ENCODE results near the gene PRCD. TPM values are rescaled to one million over a fixed set of nuclear protein-coding genes. Genes with fewer than 3 reads are reported as not detected.
"Not testable (repeated sequence)": the region's sequence is repeated elsewhere in the genome, so short reads cannot be mapped to it uniquely, and the experiment has no call there.

Gene PRCD
- total RNA-seq, 4 donors from 2014 or later, result 0.26 to 13.4 (median 0.69) TPM; not detected in 1

DNA sequence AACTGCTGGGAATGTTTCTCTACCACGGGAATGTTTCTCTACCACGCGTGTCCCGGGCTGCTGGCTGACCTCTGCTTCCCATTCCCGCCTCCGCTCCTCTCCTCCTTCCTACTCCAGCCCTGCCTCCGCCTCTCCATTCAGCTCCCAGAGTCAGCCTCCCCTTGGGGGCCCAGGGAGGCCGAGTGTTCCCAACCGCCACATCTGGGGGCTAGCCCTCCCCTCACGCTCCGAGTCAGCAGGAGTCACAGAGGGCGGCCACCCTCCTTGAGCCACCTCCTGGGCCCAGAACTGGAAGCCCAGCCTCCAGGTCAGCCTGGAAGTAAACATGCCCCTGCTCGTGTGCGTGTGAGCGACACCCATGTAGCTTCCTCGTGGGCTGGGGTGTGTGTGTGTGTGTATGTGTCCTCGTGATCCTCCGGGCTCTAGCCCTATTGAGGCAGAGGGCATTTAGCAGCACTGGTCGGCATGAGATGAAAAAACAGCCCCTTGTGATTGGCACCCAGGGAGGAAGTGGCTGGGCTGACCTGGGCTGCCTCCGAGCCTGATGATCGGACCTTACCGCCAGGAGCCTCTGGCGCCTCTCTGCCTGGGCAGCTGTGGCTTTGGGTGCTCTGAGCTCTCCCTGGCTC is 9.6 kb upstream of the PRCD start:
- H3K4me1 ChIP-seq, result peaks cover 0 to 16% of the 10 kb centered on the region in 2 donors
- no peak overlapping the region for H3K4me3 ChIP-seq
- no peaks in the 10 kb centered on the region for H3K36me3 ChIP-seq
- H3K9me3 ChIP-seq, result no peaks in the 10 kb centered on the region
- H3K27ac ChIP-seq, result peak overlapping the region; percentile 94 to 95
- TF ChIP-seq POLR2A (IDR thresholded peaks at IDR 0.05), result no peak
- TF ChIP-seq, protein P1, sequence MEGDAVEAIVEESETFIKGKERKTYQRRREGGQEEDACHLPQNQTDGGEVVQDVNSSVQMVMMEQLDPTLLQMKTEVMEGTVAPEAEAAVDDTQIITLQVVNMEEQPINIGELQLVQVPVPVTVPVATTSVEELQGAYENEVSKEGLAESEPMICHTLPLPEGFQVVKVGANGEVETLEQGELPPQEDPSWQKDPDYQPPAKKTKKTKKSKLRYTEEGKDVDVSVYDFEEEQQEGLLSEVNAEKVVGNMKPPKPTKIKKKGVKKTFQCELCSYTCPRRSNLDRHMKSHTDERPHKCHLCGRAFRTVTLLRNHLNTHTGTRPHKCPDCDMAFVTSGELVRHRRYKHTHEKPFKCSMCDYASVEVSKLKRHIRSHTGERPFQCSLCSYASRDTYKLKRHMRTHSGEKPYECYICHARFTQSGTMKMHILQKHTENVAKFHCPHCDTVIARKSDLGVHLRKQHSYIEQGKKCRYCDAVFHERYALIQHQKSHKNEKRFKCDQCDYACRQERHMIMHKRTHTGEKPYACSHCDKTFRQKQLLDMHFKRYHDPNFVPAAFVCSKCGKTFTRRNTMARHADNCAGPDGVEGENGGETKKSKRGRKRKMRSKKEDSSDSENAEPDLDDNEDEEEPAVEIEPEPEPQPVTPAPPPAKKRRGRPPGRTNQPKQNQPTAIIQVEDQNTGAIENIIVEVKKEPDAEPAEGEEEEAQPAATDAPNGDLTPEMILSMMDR (IDR thresholded peaks at IDR 0.05), result no peak
- intact Hi-C loops (cut with DNase I; ENCODE audit: low total_unique reads), result no loop called here
- peak; percentile 77 to 82 for DNase-seq
- no peaks in the 10 kb centered on the region for H3K27me3 ChIP-seq

DNA sequence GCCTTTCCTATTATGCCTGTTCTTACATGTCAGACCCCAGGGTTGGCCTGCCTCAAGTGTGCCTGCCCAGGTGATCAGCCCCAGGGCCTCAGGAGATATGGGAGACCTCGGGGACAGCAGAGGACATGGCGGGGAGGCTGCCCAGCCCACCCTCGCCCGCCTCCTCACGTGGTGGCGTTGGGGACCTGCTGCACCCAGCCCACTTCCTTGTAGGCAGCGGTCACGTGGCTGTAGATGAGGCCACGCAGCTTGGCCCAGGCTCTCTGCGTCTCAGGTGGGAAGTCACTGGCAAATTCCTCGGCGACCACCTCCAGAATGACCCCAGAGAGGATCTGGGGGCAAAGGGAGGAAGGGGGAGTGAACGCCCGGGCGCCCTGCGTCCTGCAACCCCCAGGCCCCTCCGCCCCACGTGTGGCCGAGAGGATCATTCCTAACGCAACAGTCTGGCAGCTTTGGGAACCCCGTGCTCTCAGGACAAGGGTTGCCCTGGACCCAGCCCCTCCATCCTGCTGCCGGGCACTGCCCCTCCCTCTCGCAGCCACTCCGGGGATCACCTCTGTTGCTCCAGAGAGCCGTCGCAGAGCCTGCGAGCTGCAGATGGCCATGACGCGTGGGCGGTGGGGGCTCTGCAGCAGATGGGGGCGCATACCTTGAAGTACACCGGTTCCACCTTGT is 8.9 kb upstream of the PRCD start:
- intact Hi-C loops (cut with DNase I; ENCODE audit: low total_unique reads), result no loop called here
- no peak for TF ChIP-seq POLR2A (IDR thresholded peaks at IDR 0.05)
- TF ChIP-seq, protein P1 (IDR thresholded peaks at IDR 0.05), result no peak
- Histone ChIP-seq H3K36me3 (no peaks in the 10 kb centered on the region), H3K4me1 (peaks cover 0 to 16% of the 10 kb centered on the region in 2 donors), H3K9me3 (no peaks in the 10 kb centered on the region), H3K27me3 (no peaks in the 10 kb centered on the region), H3K4me3 (no peak overlapping the region), H3K27ac (peak overlapping the region; percentile 94 to 95)
- DNase-seq, result no peak

DNA sequence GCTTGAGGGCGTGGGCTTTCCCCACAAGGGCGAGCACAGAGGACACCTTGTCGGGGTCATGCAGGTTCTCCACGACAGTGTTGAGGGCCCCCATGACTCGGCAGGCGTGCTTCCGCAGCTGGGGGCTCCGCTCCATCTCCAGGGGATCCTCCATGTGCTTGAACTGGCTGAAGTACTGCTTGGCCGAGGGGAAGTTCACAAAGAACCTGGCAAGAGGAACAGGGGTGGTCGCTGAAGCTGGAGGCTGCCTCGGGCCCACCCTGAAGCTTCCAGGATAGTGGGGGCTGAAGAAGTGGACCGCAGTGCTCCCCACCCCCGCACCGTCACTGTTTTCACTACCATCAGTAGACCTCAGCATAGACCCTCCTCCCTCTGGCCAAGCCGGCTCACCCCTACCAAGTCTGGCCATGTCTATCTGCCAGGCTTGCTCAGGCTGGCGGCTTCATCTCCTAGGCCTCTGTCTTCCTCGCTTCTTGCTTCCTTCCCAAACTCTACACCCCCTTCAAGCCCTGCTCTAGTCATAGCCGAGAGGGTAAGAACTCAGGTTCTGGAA is 8.3 kb upstream of the PRCD start:
- intact Hi-C loops (cut with DNase I; ENCODE audit: low total_unique reads), result no loop called here
- Histone ChIP-seq H3K9me3 (no peaks in the 10 kb centered on the region), H3K27ac (peak overlapping the region; percentile 94 to 95), H3K4me3 (no peak overlapping the region), H3K27me3 (no peaks in the 10 kb centered on the region), H3K36me3 (no peaks in the 10 kb centered on the region), H3K4me1 (peaks cover 0 to 16% of the 10 kb centered on the region in 2 donors)
- no peak for DNase-seq
- TF ChIP-seq, protein P1 (IDR thresholded peaks at IDR 0.05), result no peak
- TF ChIP-seq POLR2A (IDR thresholded peaks at IDR 0.05), result no peak

DNA sequence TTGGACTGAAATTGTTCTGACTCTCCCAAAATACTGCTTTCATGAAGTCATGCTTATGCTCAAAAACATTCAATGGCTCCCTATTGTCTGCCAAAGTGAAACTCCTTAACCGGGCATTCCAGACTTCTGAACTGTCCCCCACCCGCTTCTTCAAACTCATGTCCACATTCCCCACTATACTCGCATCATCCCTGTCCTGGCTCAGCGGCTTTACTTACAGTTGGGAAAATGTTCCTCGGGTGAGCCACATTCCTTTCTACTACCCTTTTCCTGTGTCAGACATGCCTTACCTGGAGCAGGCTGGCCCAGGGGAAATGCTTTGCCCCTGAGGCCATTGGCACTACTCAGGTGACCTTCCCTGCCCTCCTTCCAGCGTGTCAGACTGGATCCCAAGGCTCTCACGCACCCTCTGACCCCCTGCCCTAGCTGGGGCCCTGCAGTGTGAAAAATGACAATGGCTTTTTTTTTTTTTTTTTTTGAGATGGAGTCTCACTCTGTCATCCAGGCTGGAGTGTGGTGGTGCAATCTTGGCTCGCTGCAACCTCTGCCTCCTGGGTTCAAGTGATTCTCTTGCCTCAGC is 7.7 kb upstream of the PRCD start:
- Histone ChIP-seq H3K27me3 (peaks cover 0 to 2% of the 10 kb centered on the region in 2 donors), H3K27ac (peak overlapping the region; percentile 94 to 95), H3K4me3 (no peak overlapping the region), H3K9me3 (no peaks in the 10 kb centered on the region), H3K36me3 (no peaks in the 10 kb centered on the region), H3K4me1 (peaks cover 0 to 16% of the 10 kb centered on the region in 2 donors)
- DNase-seq, result no peak
- intact Hi-C loops (cut with DNase I; ENCODE audit: low total_unique reads), result no loop called here
- TF ChIP-seq POLR2A (IDR thresholded peaks at IDR 0.05), result no peak
- TF ChIP-seq, protein P1 (IDR thresholded peaks at IDR 0.05), result no peak

DNA sequence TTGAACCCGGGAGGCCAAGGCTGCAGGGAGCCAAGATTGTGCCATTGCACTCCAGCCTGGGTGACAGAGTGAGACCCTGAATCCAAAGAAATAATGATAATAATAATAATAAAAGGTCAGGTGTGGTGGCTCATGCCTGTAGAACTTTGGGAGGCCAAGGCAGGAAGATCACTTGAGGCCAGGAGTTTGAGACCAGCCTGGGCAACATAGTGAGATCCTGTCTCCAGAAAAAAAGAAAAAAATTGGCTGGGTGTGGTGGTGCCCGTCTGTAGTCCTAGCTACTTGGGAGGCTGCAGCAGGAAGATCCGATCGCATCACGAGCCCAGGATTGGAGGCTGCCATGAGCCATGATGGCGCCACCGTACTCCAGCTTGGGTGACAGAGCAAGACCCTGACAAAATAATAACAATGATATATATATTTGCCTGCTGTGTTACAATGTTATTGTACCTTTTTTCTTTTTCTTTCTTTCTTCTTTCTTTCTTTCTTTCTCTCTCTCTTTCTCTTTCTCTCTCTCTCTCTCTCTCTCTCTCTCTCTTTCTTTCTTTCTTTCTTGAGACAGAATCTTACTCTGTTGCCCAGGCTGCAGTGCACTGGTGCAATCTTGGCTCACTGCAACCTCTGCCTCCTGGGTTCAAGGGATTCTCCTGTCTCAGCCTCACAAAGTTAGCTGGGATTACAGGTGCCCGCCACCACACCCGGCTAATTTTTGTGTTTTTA is 6.0 kb upstream of the PRCD start:
- H3K27ac ChIP-seq; H3K27me3 ChIP-seq; H3K4me3 ChIP-seq; intact Hi-C loops (cut with DNase I; ENCODE audit: low total_unique reads); DNase-seq; H3K9me3 ChIP-seq; H3K36me3 ChIP-seq: not testable (repeated sequence)
- H3K4me1 ChIP-seq, result peaks cover 0 to 22% of the 10 kb centered on the region in 2 donors
